Motor neuron (in vitro differentiated cells): ENCODE measurements around the gene ABI3BP. TPM values are rescaled to one million over a fixed set of nuclear protein-coding genes. Genes with fewer than 3 reads are reported as not detected.

Source experiments
- ATAC-seq, 8 experiments: fragments of 200-7000 bp; cut with Tn5 transposase; replicated peaks in 6 of 8; 2 replicates each; pipeline ENCODE4 v1.8.0; 2021; ENCODE audit warnings: mild to moderate bottlenecking in 8 of 8, moderate library complexity in 8 of 8
- H3K27ac ChIP-seq, 2 donors: fragments of 250-450 bp; sonication (Bioruptor Pico); 2 replicates each; pipeline ENCODE4 v1.9.0; 2021; ENCODE audit warnings: antibody characterized with exemption in 2 of 2, mild to moderate bottlenecking in 2 of 2, moderate library complexity in 1 of 2
- H3K4me1 ChIP-seq, 2 donors: fragments of 250-450 bp; sonication (Bioruptor Pico); replicated peaks in 1 of 2; 2 replicates each; pipeline ENCODE4 v1.6.1; 2021; ENCODE audit warnings: antibody characterized with exemption in 2 of 2, mild to moderate bottlenecking in 2 of 2, moderate library complexity in 1 of 2
- H3K4me3 ChIP-seq, 5 donors: fragments of 250-450 bp; sonication (Bioruptor Pico); 2 replicates each; pipeline ENCODE4 v1.9.0; 2021; ENCODE audit warnings: antibody characterized with exemption in 5 of 5, mild to moderate bottlenecking in 5 of 5, moderate library complexity in 4 of 5
- WGBS, 10 experiments: fragments of 450-650 bp; shearing (Covaris generic); methylation state at CpG; one replicate each; pipeline ENCODE4 v1.0.0; 2022; 5-methylcytosine and 5-hydroxymethylcytosine counted together
- in situ Hi-C, 9 experiments: fragments of 400-800 bp; cut with MboI; loops; one replicate each; pipeline ENCODE4 v1.15.0; 2021; ENCODE audit warnings: low sequenced_read_pairs in 9 of 9, low pct_unique_long_range_greater_than_20kb in 2 of 9; ENCODE audit not compliant: unreplicated experiment in 9 of 9
- total RNA-seq, 8 experiments: library from RNA; unstranded; fragments of 300-600 nt; gene quantifications; 2 replicates each; pipeline versions ENCODE4 v1.2.3 to v1.2.4, GENCODE V29; 2022

Gene ABI3BP
- total RNA-seq, 8 experiments from 2014 or later, result 1.0 to 8.1 (median 2.3) TPM

DNA sequence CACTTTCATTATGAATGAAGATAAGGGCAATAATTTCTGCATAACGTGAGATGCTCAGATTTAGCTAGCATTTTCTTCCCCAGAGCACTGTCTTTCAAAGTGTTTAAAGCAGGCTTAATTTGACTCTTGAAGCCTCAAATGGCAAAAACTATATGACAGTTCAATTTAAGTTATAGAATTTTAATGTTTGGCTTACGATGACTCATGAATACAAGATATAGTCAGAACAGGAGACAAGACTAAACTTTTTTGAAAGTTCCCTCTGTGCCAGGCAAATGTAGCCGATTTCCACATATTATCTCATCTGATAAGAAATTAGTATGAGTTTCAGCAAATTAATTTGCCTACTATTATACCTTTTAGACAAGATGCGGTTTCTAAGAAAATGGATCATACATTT, 19.6 kb downstream of the ABI3BP start:
- H3K4me3 ChIP-seq, result no peak overlapping the region
- H3K27ac ChIP-seq, result no peak overlapping the region
- ATAC-seq, result no peak
- 70 to 96% (median 89%) methylated on average over 2 to 4 of the region's 4 CpGs; no CpG with 5 or more reads in 1 of the 10 experiments for WGBS, 10 experiments
- in situ Hi-C loops, result no loop called here
- no peaks in the 10 kb centered on the region for H3K4me1 ChIP-seq

DNA sequence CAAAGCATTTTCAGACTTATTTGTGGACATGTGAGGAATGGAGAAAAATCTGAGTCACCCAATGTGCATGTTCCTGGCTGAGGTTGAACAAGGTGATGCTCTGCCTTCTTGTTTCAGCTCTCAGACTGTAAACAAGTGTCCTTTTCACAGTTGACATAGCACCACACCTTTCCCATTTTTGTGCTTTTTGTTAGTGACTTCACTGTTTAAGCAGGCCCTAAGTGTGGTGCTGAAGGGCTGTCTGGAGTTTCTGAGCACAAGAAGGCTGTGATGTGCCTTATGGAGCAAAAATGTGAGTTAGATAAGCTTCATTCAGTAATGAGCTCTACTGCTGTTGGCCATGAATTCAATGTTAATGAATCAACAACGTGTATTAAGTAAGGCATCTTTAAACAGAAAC, 20.4 kb downstream of the ABI3BP start:
- no peak overlapping the region for H3K4me3 ChIP-seq
- WGBS, 10 experiments, result 0 to 67% (median 10%) methylated on average over 1 of the region's 1 CpG; no CpG with 5 or more reads in 4 of the 10 experiments
- in situ Hi-C loops, result no loop called here
- ATAC-seq, result peak in 3 of 8 experiments; percentile 26 to 53 (median 38)
- H3K27ac ChIP-seq, result no peak overlapping the region
- H3K4me1 ChIP-seq, result no peaks in the 10 kb centered on the region

DNA sequence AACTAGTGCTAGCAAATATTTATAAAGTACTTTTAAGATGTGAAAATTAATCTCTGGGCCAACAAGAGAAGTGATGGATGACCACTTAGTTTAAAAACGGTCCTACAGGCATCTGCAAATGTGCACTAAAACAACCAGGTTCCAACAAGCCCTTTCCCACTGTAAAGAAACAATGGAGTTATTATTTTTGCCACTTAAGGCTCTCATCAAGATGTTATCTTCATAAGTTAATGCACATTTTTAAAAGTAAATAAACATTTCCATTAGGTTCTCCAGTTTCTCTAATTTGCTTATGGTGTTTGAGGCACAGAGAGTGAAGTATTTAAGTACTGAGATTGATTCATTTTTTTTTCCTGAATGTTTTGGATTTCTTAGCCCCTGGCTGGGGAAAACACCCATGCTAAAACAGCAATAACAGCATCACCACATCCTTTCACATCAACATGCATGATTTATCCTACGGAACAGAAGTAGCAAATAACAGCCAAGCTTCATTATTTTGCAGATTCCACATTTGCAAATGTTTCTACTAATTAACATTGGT, 20.8 kb downstream of the ABI3BP start:
- H3K4me3 ChIP-seq, result no peak overlapping the region
- in situ Hi-C loops, result no loop called here
- no peak overlapping the region for H3K27ac ChIP-seq
- peak in 3 of 8 experiments; percentile 57 to 89 (median 70) for ATAC-seq
- no peaks in the 10 kb centered on the region for H3K4me1 ChIP-seq
- WGBS, 10 experiments, result 0 to 91% (median 57%) methylated on average over 1 to 2 of the region's 2 CpGs; no CpG with 5 or more reads in 1 of the 10 experiments

DNA sequence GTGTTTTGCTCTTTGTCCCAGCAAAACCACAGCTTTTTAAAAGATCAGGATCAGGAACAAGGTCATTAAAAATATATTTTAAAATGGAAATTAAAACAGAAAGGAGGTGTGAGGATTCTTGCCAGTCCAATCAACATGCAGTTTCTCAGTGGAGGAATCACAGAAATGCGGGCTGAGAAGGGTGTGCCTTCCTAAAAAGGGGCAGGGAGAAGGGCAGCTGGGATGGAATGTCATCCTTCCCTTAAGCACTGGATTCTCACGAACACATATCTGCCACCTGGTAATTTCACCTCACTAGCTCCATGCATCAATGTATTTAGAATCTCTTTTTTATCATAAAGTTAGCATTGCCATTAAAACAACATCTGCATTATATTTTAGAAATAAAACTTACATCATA, 21.4 kb downstream of the ABI3BP start:
- H3K27ac ChIP-seq, result no peak overlapping the region
- no peaks in the 10 kb centered on the region for H3K4me1 ChIP-seq
- no peak overlapping the region for H3K4me3 ChIP-seq
- ATAC-seq, result peak in 3 of 8 experiments; percentile 23 to 60 (median 40)
- 0 to 83% (median 60%) methylated on average over 1 to 2 of the region's 2 CpGs; no CpG with 5 or more reads in 2 of the 10 experiments for WGBS, 10 experiments
- in situ Hi-C loops, result no loop called here

DNA sequence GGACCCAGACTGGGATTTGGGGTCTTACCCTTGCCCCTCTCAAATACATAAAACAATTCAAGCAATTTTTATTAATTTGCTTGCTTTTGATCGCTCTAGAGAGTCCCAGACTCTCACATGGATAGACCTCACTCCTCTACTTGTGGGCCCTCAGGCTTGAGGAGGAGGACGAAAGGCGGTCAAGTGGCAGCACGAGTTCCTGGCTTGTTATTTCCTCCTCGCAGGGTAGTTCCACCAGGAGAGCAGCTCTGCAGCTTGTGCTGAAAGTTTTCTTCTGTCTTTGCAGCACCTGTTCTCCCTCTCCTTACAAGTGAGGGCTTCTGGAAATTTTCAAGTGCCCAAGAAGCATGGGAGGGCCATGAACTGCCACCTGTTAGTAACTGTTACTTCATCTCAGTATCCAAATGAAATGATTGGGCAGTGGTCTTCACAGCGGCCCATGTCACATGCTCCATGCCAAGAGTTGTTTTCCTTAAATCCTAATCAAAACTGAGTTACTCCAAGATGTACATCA, 22.7 kb downstream of the ABI3BP start:
- no peaks in the 10 kb centered on the region for H3K4me1 ChIP-seq
- H3K4me3 ChIP-seq, result no peak overlapping the region
- in situ Hi-C loops, result no loop called here
- 74 to 100% (median 93%) methylated on average over 1 to 5 of the region's 6 CpGs; no CpG with 5 or more reads in 1 of the 10 experiments for WGBS, 10 experiments
- no peak overlapping the region for H3K27ac ChIP-seq
- ATAC-seq, result no peak

DNA sequence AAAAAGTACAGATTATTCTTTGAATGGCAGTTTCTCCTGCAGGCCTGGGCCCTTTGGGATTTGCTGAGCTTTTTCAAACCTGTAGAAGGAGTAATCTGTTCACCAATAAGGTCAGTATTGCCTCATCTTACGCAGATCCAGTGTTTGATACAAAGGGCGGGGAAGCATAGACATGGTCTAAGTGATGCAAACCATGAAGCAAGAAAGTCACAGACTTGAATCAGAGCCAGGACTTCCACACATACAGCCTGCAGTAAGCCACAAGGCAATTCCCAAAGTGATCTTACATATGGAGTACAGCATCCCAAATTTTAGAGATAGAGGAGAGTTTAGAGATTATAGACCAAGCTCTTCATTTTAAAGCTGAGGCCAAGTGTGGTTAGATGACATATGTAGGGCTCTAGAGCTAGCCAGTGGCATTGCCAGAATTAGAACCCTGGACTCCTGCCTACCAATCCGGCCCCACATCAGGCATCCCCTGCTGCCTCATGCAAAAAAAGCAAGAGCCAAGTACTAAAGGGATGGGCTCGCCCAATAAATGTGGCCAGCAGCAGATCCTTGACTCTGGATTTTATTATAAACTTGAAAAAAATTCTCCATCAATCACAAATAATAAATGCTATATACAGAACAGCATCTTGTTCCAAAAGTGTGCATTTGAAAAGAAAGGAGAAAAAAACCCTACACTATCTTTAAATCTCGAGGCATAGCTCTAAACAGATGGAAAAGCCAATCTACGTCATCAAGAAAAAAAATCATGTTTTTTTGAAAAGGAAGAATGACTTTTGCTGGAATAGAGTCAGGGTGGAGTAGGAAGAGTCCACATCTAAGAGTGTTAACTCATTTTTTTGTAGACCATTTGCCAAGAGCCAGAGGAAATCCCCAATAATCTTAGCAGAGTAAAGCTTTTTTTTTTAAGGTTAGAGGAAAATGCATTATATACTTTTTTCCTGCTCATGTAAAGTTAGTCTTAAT, 24.0 kb downstream of the ABI3BP start:
- in situ Hi-C loops, result no loop called here
- no peak overlapping the region for H3K27ac ChIP-seq
- H3K4me3 ChIP-seq, result no peak overlapping the region
- H3K4me1 ChIP-seq, result no peaks in the 10 kb centered on the region
- peak in 2 of 8 experiments; percentile 62 to 63 for ATAC-seq
- 14 to 100% (median 78%) methylated on average over 1 to 6 of the region's 6 CpGs; no CpG with 5 or more reads in 1 of the 10 experiments for WGBS, 10 experiments

DNA sequence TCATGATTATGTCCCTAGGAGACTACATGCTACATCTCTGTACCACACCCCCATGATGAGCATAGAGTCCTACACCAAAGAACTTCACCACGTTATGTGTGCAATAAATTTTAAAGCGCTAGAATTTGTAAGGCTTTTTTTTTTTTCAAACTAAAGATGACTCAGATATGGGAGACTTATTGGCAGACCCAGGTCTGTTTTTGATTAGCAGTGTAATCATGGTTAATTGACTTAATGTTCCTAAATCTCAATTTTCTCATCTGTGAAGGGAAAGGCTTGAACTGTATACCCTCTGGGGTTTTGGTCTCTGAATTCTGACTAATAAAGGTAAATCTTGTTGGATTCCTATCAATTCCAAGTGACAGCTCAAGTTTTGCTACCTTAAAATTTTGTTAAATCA, 26.4 kb downstream of the ABI3BP start:
- no peaks in the 10 kb centered on the region for H3K4me1 ChIP-seq
- ATAC-seq, result peak in 2 of 8 experiments; percentile 21 to 61
- 0 to 100% (median 67%) methylated on average over 1 to 2 of the region's 2 CpGs; no CpG with 5 or more reads in 1 of the 10 experiments for WGBS, 10 experiments
- no peak overlapping the region for H3K27ac ChIP-seq
- H3K4me3 ChIP-seq, result no peak overlapping the region
- in situ Hi-C loops, result no loop called here

DNA sequence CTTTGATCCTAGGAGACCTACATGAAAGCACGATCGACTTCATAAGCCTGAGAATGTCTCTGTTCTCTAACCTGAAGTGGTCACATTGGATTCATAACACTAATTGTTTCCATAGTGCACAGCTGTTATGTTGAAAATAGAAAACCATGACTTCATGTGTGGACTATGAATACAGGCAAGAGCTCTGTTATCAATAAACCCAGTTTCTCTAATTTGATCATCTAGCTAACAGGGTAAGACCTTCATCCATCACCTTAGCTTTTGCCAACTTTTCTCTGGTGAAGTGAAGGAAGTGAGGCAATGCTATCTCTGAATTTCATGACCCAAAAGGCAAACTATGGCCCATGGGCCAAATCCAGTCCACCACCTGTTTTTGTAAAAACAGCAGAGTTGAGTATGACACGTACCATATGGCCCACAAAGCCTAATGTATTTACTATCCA, 27.2 kb downstream of the ABI3BP start:
- Histone ChIP-seq H3K4me1 (no peaks in the 10 kb centered on the region), H3K4me3 (no peak overlapping the region), H3K27ac (no peak overlapping the region)
- in situ Hi-C loops, result no loop called here
- no peak for ATAC-seq
- WGBS, 10 experiments, result 0 to 92% (median 60%) methylated on average over 1 to 3 of the region's 3 CpGs

DNA sequence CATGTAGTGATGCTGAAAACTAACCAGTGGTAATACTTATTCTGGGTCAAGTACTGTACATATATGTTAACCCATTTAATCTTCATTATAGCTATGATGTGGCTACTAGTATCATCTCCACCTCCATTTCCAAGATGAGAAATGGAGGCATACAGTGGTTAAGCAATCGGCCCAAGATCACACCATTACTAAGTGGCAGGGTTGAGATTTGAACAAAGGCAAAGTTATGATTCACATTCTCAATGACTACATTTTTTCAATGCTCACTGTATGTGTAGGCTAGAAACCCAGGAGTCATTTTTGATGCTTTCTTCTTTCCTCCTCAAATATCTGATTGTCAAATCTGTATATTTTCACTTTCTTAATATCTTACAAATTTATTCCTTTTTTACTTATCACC, 30.2 kb downstream of the ABI3BP start:
- in situ Hi-C loops, result no loop called here
- 67 to 100% (median 88%) methylated on average over 1 of the region's 1 CpG; no CpG with 5 or more reads in 1 of the 10 experiments for WGBS, 10 experiments
- no peak overlapping the region for H3K4me3 ChIP-seq
- H3K27ac ChIP-seq, result no peak overlapping the region
- H3K4me1 ChIP-seq, result no peaks in the 10 kb centered on the region
- ATAC-seq, result no peak

DNA sequence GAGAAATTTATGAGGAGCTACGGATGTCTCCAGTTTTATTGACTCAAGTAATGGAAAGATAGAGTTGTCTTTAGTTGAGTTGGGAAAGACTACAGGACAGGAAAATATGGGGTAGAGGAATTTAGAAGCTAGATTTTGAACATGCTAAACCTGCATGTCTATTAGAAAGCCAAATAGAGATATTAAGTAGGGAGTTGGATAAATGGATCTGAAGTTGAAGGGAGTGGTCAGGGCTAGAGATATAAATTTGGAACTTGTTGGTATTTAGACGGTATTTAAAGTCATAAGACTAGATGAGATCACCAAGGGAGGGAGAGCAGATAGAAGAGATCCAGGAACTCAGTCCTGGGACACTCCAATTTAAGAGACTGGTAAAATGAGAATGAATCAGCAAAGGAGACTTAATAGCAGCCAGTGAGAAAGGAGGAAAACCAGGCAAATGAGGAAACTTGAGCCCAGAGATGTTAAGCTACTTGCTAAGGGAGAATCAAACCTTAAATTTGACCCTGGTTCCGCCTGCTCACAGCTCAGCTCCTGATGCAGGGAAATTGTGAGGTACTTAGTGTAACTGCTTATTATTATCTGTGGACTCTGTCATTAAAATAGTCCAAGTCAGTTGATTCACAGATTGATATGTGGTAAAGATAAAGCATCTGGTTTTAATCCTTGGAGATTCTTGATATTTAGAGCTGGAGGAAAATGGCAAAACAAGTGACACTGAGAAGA, 35.8 kb downstream of the ABI3BP start:
- Histone ChIP-seq H3K27ac (no peak overlapping the region), H3K4me1 (no peaks in the 10 kb centered on the region), H3K4me3 (no peak overlapping the region)
- WGBS, 10 experiments, result 17 to 89% (median 71%) methylated on average over 1 to 3 of the region's 3 CpGs
- ATAC-seq, result peak in 2 of 8 experiments; percentile 78 to 81
- in situ Hi-C loops, result no loop called here

DNA sequence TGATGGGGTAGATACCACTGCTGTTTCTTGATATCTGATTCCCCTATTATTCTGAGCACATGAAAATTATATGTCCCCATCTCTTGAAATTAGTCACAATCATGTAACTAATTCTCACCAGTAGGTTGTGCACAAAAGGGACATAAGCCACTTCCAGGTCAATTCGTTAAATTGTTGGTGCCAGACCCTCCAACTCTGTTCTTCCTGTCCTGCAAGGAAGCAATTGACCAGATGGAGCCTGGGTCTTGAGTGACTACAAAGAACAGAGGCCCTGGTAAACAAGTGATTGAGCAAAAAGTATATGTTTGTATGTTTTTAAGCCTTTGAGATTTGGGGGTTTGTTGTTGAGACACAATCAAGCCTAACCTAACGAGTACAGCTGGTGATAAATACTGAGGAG, 36.9 kb downstream of the ABI3BP start:
- no peak overlapping the region for H3K27ac ChIP-seq
- in situ Hi-C loops, result no loop called here
- no peak overlapping the region for H3K4me3 ChIP-seq
- no peaks in the 10 kb centered on the region for H3K4me1 ChIP-seq
- ATAC-seq, result no peak
- 0 to 100% (median 63%) methylated on average over 1 to 2 of the region's 2 CpGs; no CpG with 5 or more reads in 1 of the 10 experiments for WGBS, 10 experiments

DNA sequence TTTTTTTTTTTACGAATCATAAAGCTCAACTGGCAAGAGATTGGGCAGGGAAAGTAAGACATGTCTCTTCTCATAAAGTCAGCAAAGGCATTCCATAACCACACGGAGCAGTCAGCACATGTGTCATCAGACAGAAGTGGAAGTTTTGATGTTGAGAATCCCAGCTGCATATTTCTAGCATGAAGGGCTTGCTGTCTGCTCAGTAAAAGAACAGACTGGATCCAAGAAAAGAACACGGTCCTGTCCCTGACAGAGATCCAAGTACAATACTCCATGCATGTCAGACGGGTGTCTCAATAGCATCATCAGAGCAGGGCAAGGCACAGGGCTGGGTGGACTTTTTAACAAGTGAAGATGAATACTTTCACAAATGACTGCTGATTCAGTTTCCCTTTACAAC, 38.2 kb downstream of the ABI3BP start:
- WGBS, 10 experiments, result 0 to 100% (median 60%) methylated on average over 1 to 4 of the region's 4 CpGs
- Histone ChIP-seq H3K4me3 (no peak overlapping the region), H3K27ac (no peak overlapping the region), H3K4me1 (no peaks in the 10 kb centered on the region)
- ATAC-seq, result peak in 2 of 8 experiments; percentile 83 to 85
- in situ Hi-C loops, result no loop called here
